HT-29 (cell line): ENCODE data around the gene LIMA1. TPM values are rescaled to one million over a fixed set of nuclear protein-coding genes. Genes with fewer than 3 reads are reported as not detected.
"Not testable (repeated sequence)": the region's sequence is repeated elsewhere in the genome, so short reads cannot be mapped to it uniquely, and the experiment has no call there.

Experiments used
- DNase-seq: peaks from one replicate; pipeline ENCODE4 v3.0.0-alpha.2; 2015; ENCODE audit warnings: low spot score
- total RNA-seq: library from RNA; depleted of rRNA; stranded (reverse); fragments of >200 nt; shearing (Covaris generic); gene quantifications from 2 replicates; pipeline ENCODE4 v1.2.3, GENCODE V29; 2014

The LIMA1 gene
- total RNA-seq, 1 experiment from 2014 or later = 81.4 TPM

- no peak for DNase-seq
Observed at GRCh38 chr12:50287271-50287670, 4.0 kb upstream of the LIMA1 start.

- DNase-seq = no peak
Observed at GRCh38 chr12:50285253-50285652, 1.9 kb upstream of the LIMA1 start.

- peak; percentile 52 for DNase-seq
Observed at GRCh38 chr12:50282721-50283228, 545 bp downstream of the LIMA1 start.

GRCh38 chr12:50279501-50279900, 3.8 kb downstream of the LIMA1 start:
- no peak for DNase-seq

- DNase-seq = peak; percentile 33
Observed at GRCh38 chr12:50276912-50277671, 6.2 kb downstream of the LIMA1 start.

- DNase-seq = no peak
Observed at GRCh38 chr12:50276068-50276467, 7.3 kb downstream of the LIMA1 start.

GRCh38 chr12:50275556-50275955, 7.8 kb downstream of the LIMA1 start:
- DNase-seq = peak; percentile 90

- DNase-seq = not testable (repeated sequence)
Observed at GRCh38 chr12:50275127-50275526, 8.2 kb downstream of the LIMA1 start.

GRCh38 chr12:50271724-50272247, 11.5 kb downstream of the LIMA1 start:
- no peak for DNase-seq

GRCh38 chr12:50268482-50268881, 14.8 kb downstream of the LIMA1 start:
- DNase-seq = no peak

GRCh38 chr12:50265770-50266524, 17.4 kb downstream of the LIMA1 start:
- no peak for DNase-seq

- DNase-seq = no peak
Observed at GRCh38 chr12:50263832-50264231, 19.5 kb downstream of the LIMA1 start.

- DNase-seq = no peak
Observed at GRCh38 chr12:50261654-50262053, 21.7 kb downstream of the LIMA1 start.

GRCh38 chr12:50258167-50258551, 25.2 kb downstream of the LIMA1 start:
- DNase-seq = no peak

GRCh38 chr12:50257236-50258166, 25.8 kb downstream of the LIMA1 start:
- no peak for DNase-seq

- DNase-seq = no peak
Observed at GRCh38 chr12:50256761-50257160, 26.6 kb downstream of the LIMA1 start.

- peak; percentile 26 for DNase-seq
Observed at GRCh38 chr12:50252977-50253602, 30.2 kb downstream of the LIMA1 start.

- peak; percentile 67 for DNase-seq
Observed at GRCh38 chr12:50251619-50252252, 31.6 kb downstream of the LIMA1 start.

GRCh38 chr12:50249464-50250182, 33.7 kb downstream of the LIMA1 start:
- DNase-seq = peak; percentile 76

- peak; percentile 32 for DNase-seq
Observed at GRCh38 chr12:50248883-50249282, 34.4 kb downstream of the LIMA1 start.
